Trophoblast cell (in vitro differentiated cells and primary cell): ENCODE data around the gene RIMBP2.

Source experiments
- DNase-seq, 2 donors: peaks; one replicate each; pipeline ENCODE4 v3.0.0-alpha.2; 2016
- H2AFZ ChIP-seq: 2 replicates; pipeline ENCODE4 v1.6.1; 2013; ENCODE audit warnings: low read length, moderate library complexity, mild to moderate bottlenecking; ENCODE audit not compliant: insufficient read depth, poor library complexity
- H2AK5ac ChIP-seq: 2 replicates; pipeline ENCODE4 v1.6.1; 2013; ENCODE audit warnings: mild to moderate bottlenecking, low read length
- H2BK120ac ChIP-seq: 2 replicates; pipeline ENCODE4 v1.6.1; 2013; ENCODE audit warnings: low read length, mild to moderate bottlenecking, moderate library complexity; ENCODE audit not compliant: insufficient read depth, poor library complexity
- H2BK12ac ChIP-seq: 2 replicates; pipeline ENCODE4 v1.6.1; 2013; ENCODE audit warnings: mild to moderate bottlenecking, low read length, moderate library complexity
- H2BK5ac ChIP-seq: 2 replicates; pipeline ENCODE4 v1.6.1; 2013; ENCODE audit warnings: low read length, low read depth, moderate library complexity, mild to moderate bottlenecking; ENCODE audit not compliant: poor library complexity
- H3K14ac ChIP-seq: 2 replicates; pipeline ENCODE4 v1.6.1; 2013; ENCODE audit warnings: mild to moderate bottlenecking, low read length
- H3K18ac ChIP-seq: 2 replicates; pipeline ENCODE4 v1.6.1; 2013; ENCODE audit warnings: mild to moderate bottlenecking, low read length
- H3K23ac ChIP-seq: 2 replicates; pipeline ENCODE4 v1.6.1; 2013; ENCODE audit warnings: low read length
- H3K27ac ChIP-seq: 2 replicates; pipeline ENCODE4 v1.5.1; 2013; ENCODE audit warnings: low read depth, mild to moderate bottlenecking, inconsistent platforms, low read length, moderate library complexity
- H3K27me3 ChIP-seq: 2 replicates; pipeline ENCODE4 v1.6.1; 2013; ENCODE audit warnings: inconsistent platforms, mild to moderate bottlenecking, low read length, moderate library complexity; ENCODE audit not compliant: insufficient read depth
- H3K36me3 ChIP-seq, 2 experiments: 1 replicate in 1 of 2; 2 replicates in 1 of 2; pipeline ENCODE4 v1.6.1; 2013; ENCODE audit warnings: low read length in 2 of 2, mild to moderate bottlenecking in 2 of 2, moderate library complexity in 1 of 2; ENCODE audit not compliant: insufficient read depth in 2 of 2, control insufficient read depth in 1 of 2
- H3K4ac ChIP-seq: 2 replicates; pipeline ENCODE4 v1.6.1; 2013; ENCODE audit warnings: low read depth, mild to moderate bottlenecking, low read length, moderate library complexity
- H3K4me1 ChIP-seq, 2 experiments: 1 replicate in 1 of 2; 2 replicates in 1 of 2; pipeline ENCODE4 v1.6.1; 2013; ENCODE audit warnings: low read length in 2 of 2, mild to moderate bottlenecking in 2 of 2, moderate library complexity in 1 of 2; ENCODE audit not compliant: insufficient read depth in 2 of 2, control insufficient read depth in 1 of 2
- H3K4me2 ChIP-seq: 2 replicates; pipeline ENCODE4 v1.6.1; 2013; ENCODE audit warnings: inconsistent platforms, mild to moderate bottlenecking, low read length, moderate library complexity
- H3K4me3 ChIP-seq: 2 replicates; pipeline ENCODE4 v1.5.1; 2013; ENCODE audit warnings: mild to moderate bottlenecking, low read depth, low read length, inconsistent platforms
- H3K79me1 ChIP-seq: one replicate; pipeline ENCODE4 v1.6.1; 2013; ENCODE audit warnings: low read length
- H3K79me2 ChIP-seq: 2 replicates; pipeline ENCODE4 v1.6.1; 2013; ENCODE audit warnings: low read length, mild to moderate bottlenecking; ENCODE audit not compliant: control insufficient read depth, insufficient read depth, poor library complexity
- H3K9ac ChIP-seq: 2 replicates; pipeline ENCODE4 v1.6.1; 2013; ENCODE audit warnings: mild to moderate bottlenecking, low read length
- H3K9me3 ChIP-seq: 2 replicates; pipeline ENCODE4 v1.6.1; 2013; ENCODE audit warnings: low read depth, mild to moderate bottlenecking, control low read depth, inconsistent platforms, low read length; ENCODE audit not compliant: insufficient read depth
- H4K12ac ChIP-seq: 2 replicates; pipeline ENCODE4 v1.6.1; 2013; ENCODE audit warnings: low read depth, mild to moderate bottlenecking, low read length, moderate library complexity
- H4K8ac ChIP-seq: 2 replicates; pipeline ENCODE4 v1.6.1; 2013; ENCODE audit warnings: low read depth, mild to moderate bottlenecking, low read length, moderate library complexity
- H4K91ac ChIP-seq: one replicate; pipeline ENCODE4 v1.6.1; 2013; ENCODE audit warnings: low read depth, mild to moderate bottlenecking, low read length, moderate library complexity
- WGBS: extraction: QIAGEN DNeasy Blood & Tissue Kit; methylation state at CpG from one replicate; pipeline ENCODE4 v1.1.7; 2013; ENCODE audit warnings: missing lambda C conversion rate; ENCODE audit not compliant: insufficient read length, insufficient coverage; ENCODE audit errors: extremely low coverage; 5-methylcytosine and 5-hydroxymethylcytosine counted together

Gene RIMBP2

DNA sequence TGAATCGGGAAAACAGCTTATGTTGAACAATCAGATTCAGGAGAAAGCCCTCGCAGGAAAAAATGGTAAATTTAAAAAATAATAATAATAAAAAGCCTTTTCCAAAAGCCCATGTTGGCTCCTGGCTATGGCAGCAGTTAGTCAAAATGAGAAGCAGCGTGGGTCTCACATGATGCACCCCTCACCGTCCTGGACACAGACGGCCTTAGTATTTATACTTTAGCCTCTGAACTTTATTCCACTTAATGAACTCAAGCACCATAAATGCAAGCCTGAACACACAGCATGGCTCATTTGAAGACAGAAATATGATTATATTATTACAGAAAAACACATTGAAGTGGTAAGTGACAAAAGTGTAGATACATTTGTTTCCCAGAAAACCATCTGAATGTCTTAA, 160.9 kb downstream of the RIMBP2 start:
- Histone ChIP-seq H3K79me1 (no peaks in the 10 kb centered on the region), H2AK5ac (no peak overlapping the region), H3K9me3 (peaks cover 2% of the 10 kb centered on the region), H2AFZ (no peak overlapping the region), H4K12ac (no peak overlapping the region), H3K36me3 (no peaks in the 10 kb centered on the region), H2BK5ac (no peak overlapping the region), H3K27ac (no peak overlapping the region), H3K14ac (no peak overlapping the region), H3K27me3 (no peaks in the 10 kb centered on the region), H3K4me1 (no peaks in the 10 kb centered on the region), H3K79me2 (no peaks in the 10 kb centered on the region), H3K23ac (no peak overlapping the region), H4K8ac (no peak overlapping the region), H3K9ac (no peak overlapping the region), H2BK120ac (no peak overlapping the region), H3K18ac (no peak overlapping the region), H4K91ac (no peak overlapping the region), H3K4me2 (no peak overlapping the region), H2BK12ac (no peak overlapping the region), H3K4me3 (no peak overlapping the region), H3K4ac (no peak overlapping the region)
- no peak for DNase-seq
- WGBS: no CpG with 5 or more reads among the region's 5 CpGs

- Histone ChIP-seq H3K4me3 (no peak overlapping the region), H3K9ac (no peak overlapping the region), H2AFZ (no peak overlapping the region), H3K23ac (no peak overlapping the region), H3K18ac (no peak overlapping the region), H3K27ac (no peak overlapping the region), H4K12ac (no peak overlapping the region), H2BK5ac (no peak overlapping the region), H3K79me2 (no peaks in the 10 kb centered on the region), H3K9me3 (peaks cover 2% of the 10 kb centered on the region), H3K36me3 (no peaks in the 10 kb centered on the region), H3K27me3 (no peaks in the 10 kb centered on the region), H3K4me2 (no peak overlapping the region), H2BK12ac (no peak overlapping the region), H4K8ac (no peak overlapping the region), H4K91ac (no peak overlapping the region), H2BK120ac (no peak overlapping the region), H2AK5ac (no peak overlapping the region), H3K14ac (no peak overlapping the region), H3K79me1 (no peaks in the 10 kb centered on the region), H3K4ac (no peak overlapping the region), H3K4me1 (no peaks in the 10 kb centered on the region)
- DNase-seq: peak in 1 of 2 donors; percentile 11
- WGBS: no CpG with 5 or more reads among the region's 7 CpGs
Observed at GRCh38 chr12:130552483-130552996, 163.6 kb downstream of the RIMBP2 start.

DNA sequence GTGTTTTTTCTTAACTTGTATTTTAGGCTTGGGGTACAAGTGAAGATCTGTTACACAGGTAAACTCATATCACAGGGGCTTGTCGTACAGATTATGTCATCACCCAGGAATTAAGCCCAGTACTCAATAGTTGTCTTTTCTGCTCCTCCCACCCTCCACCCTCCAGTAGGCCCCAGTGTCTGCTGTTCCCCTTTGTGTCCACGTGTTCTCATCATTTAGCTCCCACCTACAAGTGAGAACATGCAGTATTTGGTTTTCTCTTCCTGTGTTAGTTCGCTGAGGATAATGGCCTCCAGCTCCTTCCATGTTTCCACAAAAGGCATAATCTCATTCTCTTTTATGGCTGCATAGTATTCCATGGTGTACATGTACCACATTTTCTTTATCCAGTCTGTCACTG, 166.7 kb downstream of the RIMBP2 start:
- no peak overlapping the region for H4K8ac ChIP-seq
- H3K4me3 ChIP-seq: no peak overlapping the region
- H4K91ac ChIP-seq: no peak overlapping the region
- H3K14ac ChIP-seq: no peak overlapping the region
- no peak for DNase-seq
- no peaks in the 10 kb centered on the region for H3K4me1 ChIP-seq
- H2BK12ac ChIP-seq: no peak overlapping the region
- no peak overlapping the region for H3K9ac ChIP-seq
- no peak overlapping the region for H2BK120ac ChIP-seq
- H3K4me2 ChIP-seq: no peak overlapping the region
- H3K27ac ChIP-seq: no peak overlapping the region
- peaks cover 2% of the 10 kb centered on the region for H3K9me3 ChIP-seq
- no peak overlapping the region for H2AFZ ChIP-seq
- no peak overlapping the region for H3K18ac ChIP-seq
- no peaks in the 10 kb centered on the region for H3K27me3 ChIP-seq
- no peaks in the 10 kb centered on the region for H3K36me3 ChIP-seq
- no peak overlapping the region for H3K4ac ChIP-seq
- no peak overlapping the region for H2BK5ac ChIP-seq
- no peaks in the 10 kb centered on the region for H3K79me1 ChIP-seq
- no peak overlapping the region for H3K23ac ChIP-seq
- no peaks in the 10 kb centered on the region for H3K79me2 ChIP-seq
- H2AK5ac ChIP-seq: no peak overlapping the region
- no peak overlapping the region for H4K12ac ChIP-seq
- no CpG with 5 or more reads among the region's 3 CpGs for WGBS

DNA sequence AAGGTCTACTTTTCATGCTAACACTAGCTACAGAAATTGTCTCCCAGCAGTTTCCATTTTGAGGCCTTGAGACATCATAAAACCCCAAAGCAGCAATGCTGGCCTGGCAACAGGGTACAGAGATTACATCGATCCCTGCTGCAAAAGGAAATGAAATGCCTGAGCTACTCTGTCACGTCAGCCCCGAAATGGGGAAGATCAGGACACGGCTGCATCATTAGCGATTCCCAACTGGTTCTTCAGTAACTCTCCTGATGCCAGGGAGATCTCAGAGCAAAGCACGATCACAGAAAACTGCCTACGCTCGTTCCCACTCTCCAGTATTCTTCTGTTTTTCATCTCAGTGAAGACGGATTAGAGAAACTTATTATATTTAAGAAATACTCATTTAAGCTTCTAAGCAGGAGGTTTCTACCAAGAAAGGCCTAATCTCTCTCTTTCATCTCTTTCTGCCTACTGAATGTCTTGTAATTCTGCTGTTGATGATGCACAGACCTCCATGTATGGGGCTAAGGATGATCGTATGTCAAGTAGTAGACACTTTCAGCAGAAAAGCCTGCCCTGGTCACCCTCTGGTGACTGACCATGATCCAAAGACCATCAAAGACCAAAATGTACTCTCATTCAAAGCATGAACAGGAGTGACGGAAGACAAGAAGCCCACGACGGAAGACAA, 168.5 kb downstream of the RIMBP2 start:
- Histone ChIP-seq H3K23ac (no peak overlapping the region), H3K4me3 (no peak overlapping the region), H4K8ac (no peak overlapping the region), H3K27ac (no peak overlapping the region), H3K18ac (no peak overlapping the region), H3K4ac (no peak overlapping the region), H3K9me3 (peaks cover 2% of the 10 kb centered on the region), H3K4me1 (no peaks in the 10 kb centered on the region), H4K91ac (no peak overlapping the region), H3K79me1 (no peaks in the 10 kb centered on the region), H3K14ac (no peak overlapping the region), H4K12ac (no peak overlapping the region), H2BK12ac (no peak overlapping the region), H2AFZ (no peak overlapping the region), H2BK120ac (no peak overlapping the region), H3K79me2 (no peaks in the 10 kb centered on the region), H3K27me3 (no peaks in the 10 kb centered on the region), H2AK5ac (no peak overlapping the region), H3K9ac (no peak overlapping the region), H2BK5ac (no peak overlapping the region), H3K4me2 (no peak overlapping the region), H3K36me3 (no peaks in the 10 kb centered on the region)
- no CpG with 5 or more reads among the region's 13 CpGs for WGBS
- no peak for DNase-seq
